ENCODE data around the gene COX4I1.
"Not testable (repeated sequence)": the region's sequence is repeated elsewhere in the genome, so short reads cannot be mapped to it uniquely, and the experiment has no call there.

COX4I1 gene

GRCh38 chr16:85805442-85806045 is 6.0 kb downstream of the COX4I1 start:
- FAIRE-seq: no peak

GRCh38 chr16:85806539-85806938 is 7.0 kb downstream of the COX4I1 start:
- FAIRE-seq: no peak

GRCh38 chr16:85807340-85807739 is 7.8 kb downstream of the COX4I1 start:
- not testable (repeated sequence) for FAIRE-seq

GRCh38 chr16:85808104-85808503 is 8.6 kb downstream of the COX4I1 start:
- not testable (repeated sequence) for FAIRE-seq

- FAIRE-seq: no peak
These were observed 9.4 kb downstream of the COX4I1 start for GRCh38 chr16:85808926-85809325.

GRCh38 chr16:85809645-85810044 is 10.2 kb downstream of the COX4I1 start:
- no peak for FAIRE-seq

GRCh38 chr16:85810097-85810741 is 10.7 kb downstream of the COX4I1 start:
- no peak for FAIRE-seq

GRCh38 chr16:85810742-85811115 is 11.2 kb downstream of the COX4I1 start:
- FAIRE-seq: no peak

- FAIRE-seq: no peak
These were observed 12.7 kb downstream of the COX4I1 start for GRCh38 chr16:85812031-85812807.

GRCh38 chr16:85812811-85813700 is 13.6 kb downstream of the COX4I1 start:
- no peak for FAIRE-seq

- no peak for FAIRE-seq
These were observed 16.7 kb downstream of the COX4I1 start for GRCh38 chr16:85816159-85816558.

- not testable (repeated sequence) for FAIRE-seq
These were observed 17.7 kb downstream of the COX4I1 start for GRCh38 chr16:85817195-85817594.

GRCh38 chr16:85819245-85819644 is 19.8 kb downstream of the COX4I1 start:
- no peak for FAIRE-seq

GRCh38 chr16:85819771-85820170 is 20.3 kb downstream of the COX4I1 start:
- FAIRE-seq: no peak

- FAIRE-seq: no peak
These were observed 21.3 kb downstream of the COX4I1 start for GRCh38 chr16:85820604-85821372.

GRCh38 chr16:85821390-85822135 is 22.1 kb downstream of the COX4I1 start:
- FAIRE-seq: no peak

GRCh38 chr16:85822145-85822544 is 22.6 kb downstream of the COX4I1 start:
- no peak for FAIRE-seq

- no peak for FAIRE-seq
These were observed 23.9 kb downstream of the COX4I1 start for GRCh38 chr16:85823328-85823920.

- FAIRE-seq: no peak
These were observed 25.0 kb downstream of the COX4I1 start for GRCh38 chr16:85824161-85825135.

GRCh38 chr16:85825326-85825725 is 25.8 kb downstream of the COX4I1 start:
- no peak for FAIRE-seq
